WTC11 (cell line): ENCODE measurements around the gene GOLT1A.
"Not testable (repeated sequence)": the region's sequence is repeated elsewhere in the genome, so short reads cannot be mapped to it uniquely, and the experiment has no call there.

Experiments used
- ATF3 ChIP-seq: sonication (generic); formaldehyde crosslinking; conservative IDR thresholded peaks from 2 replicates; pipeline ENCODE4 v1.8.1; 2022; ENCODE audit warnings: mild to moderate bottlenecking, missing genetic modification reagents
- CTCF ChIP-seq: fragments of 200-600 bp; IDR thresholded peaks from 2 replicates; pipeline ENCODE4 v1.8.0; 2022; ENCODE audit warnings: antibody characterized with exemption
- PRDM15 ChIP-seq: sonication (generic); formaldehyde crosslinking; IDR thresholded peaks from 2 replicates; pipeline ENCODE4 v1.8.0; 2022; ENCODE audit warnings: missing genetic modification reagents
- SP1 ChIP-seq: sonication (generic); formaldehyde crosslinking; conservative IDR thresholded peaks from 2 replicates; pipeline ENCODE4 v1.8.1; 2022; ENCODE audit warnings: missing genetic modification reagents
- USF2 ChIP-seq: sonication (generic); formaldehyde crosslinking; IDR thresholded peaks from 2 replicates; pipeline ENCODE4 v1.8.1; 2023; ENCODE audit warnings: mild to moderate bottlenecking, missing genetic modification reagents, moderate library complexity
- ZBTB43 ChIP-seq: sonication (generic); formaldehyde crosslinking; IDR thresholded peaks from 2 replicates; pipeline ENCODE4 v1.8.1; 2023; ENCODE audit warnings: mild to moderate bottlenecking, missing genetic modification reagents
- ZNF121 ChIP-seq: sonication (generic); formaldehyde crosslinking; IDR thresholded peaks from 2 replicates; pipeline ENCODE4 v1.8.0; 2023; ENCODE audit warnings: missing genetic modification reagents
- ZNF416 ChIP-seq: fragments of 250-450 bp; sonication (Bioruptor Pico); IDR thresholded peaks from 2 replicates; pipeline ENCODE4 v1.9.0; 2021; ENCODE audit warnings: mild to moderate bottlenecking, inconsistent platforms
- ZNF423 ChIP-seq: fragments of 250-450 bp; sonication (Bioruptor Pico); IDR thresholded peaks from 2 replicates; pipeline ENCODE4 v2.1.2; 2022; ENCODE audit warnings: mild to moderate bottlenecking, moderate library complexity

GRCh38 chr1:204237515-204237914 lies 23.7 kb upstream of the GOLT1A start:
- not testable (repeated sequence) for TF ChIP-seq ZNF423 (CRISPR knock-in tag); USF2; CTCF; ZNF416 (CRISPR knock-in tag); PRDM15; SP1 (CRISPR knock-in tag); ATF3 (CRISPR knock-in tag); ZBTB43 (CRISPR knock-in tag); ZNF121
